Measurements from ENCODE around the gene NCK2. TPM values are rescaled to one million over a fixed set of nuclear protein-coding genes. Genes with fewer than 3 reads are reported as not detected.

Gene NCK2
- total and polyA plus RNA-seq, 2 of the 13 experiments (the other 11 are each of a cell fraction or from before 2014, with no cell fraction given), result 14.8 to 23.5 TPM

DNA sequence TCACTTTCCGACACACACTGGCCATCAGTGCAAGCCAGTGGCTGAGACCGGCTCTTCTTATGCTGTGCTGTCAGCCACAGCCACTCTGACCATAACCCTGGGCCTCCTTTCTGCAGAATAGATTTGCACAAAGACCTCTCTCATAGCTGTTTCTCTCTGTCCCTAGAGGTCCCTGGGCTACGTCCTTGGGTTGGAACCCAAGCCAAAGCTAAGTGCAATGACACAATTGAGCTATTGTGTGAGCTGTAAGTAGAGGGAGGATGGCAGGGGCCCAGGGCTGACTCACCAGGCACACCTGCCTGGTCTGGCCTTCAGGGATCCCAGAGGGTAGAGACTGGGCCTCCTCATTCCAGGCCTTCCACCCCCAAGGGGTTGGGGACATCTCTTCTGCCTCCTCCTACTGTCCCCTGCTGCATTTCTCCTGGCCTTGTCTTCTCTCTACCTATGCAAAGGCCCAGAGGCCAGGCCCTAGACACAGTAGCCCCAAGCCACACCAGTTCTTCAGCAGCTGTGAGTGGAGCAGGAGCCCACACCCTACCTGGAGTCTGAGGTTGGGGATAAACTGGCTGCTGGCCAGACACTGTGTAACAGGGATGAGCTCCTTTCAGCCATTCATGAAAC, 174.6 kb downstream of the NCK2 start (continued):
- TF ChIP-seq, protein P1, sequence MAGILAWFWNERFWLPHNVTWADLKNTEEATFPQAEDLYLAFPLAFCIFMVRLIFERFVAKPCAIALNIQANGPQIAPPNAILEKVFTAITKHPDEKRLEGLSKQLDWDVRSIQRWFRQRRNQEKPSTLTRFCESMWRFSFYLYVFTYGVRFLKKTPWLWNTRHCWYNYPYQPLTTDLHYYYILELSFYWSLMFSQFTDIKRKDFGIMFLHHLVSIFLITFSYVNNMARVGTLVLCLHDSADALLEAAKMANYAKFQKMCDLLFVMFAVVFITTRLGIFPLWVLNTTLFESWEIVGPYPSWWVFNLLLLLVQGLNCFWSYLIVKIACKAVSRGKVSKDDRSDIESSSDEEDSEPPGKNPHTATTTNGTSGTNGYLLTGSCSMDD (CRISPR knock-in tag; IDR thresholded peaks at IDR 0.05), result no peak
- TF ChIP-seq ZNF792 (CRISPR knock-in tag; IDR thresholded peaks at IDR 0.05) (peak; percentile 96), ZNF687 (CRISPR knock-in tag; IDR thresholded peaks at IDR 0.05) (peak; percentile 84), KAT2B (IDR thresholded peaks at IDR 0.05; ENCODE audit: borderline replicate concordance, low read depth, low read length) (no peak), ZNF276 (CRISPR knock-in tag; IDR thresholded peaks at IDR 0.05; ENCODE audit: low read depth) (peak; percentile 54; the same call in 1 of the 2 replicates), KLF16 (CRISPR knock-in tag; IDR thresholded peaks at IDR 0.05) (peak in 1 of 2 experiments; percentile 84; a peak in 2 of 4 replicates), ZNF503 (CRISPR knock-in tag; IDR thresholded peaks at IDR 0.05) (no peak; the same call in 1 of the 2 replicates), FOSL2 (CRISPR knock-in tag; IDR thresholded peaks at IDR 0.05) (peak; percentile 99), ARNTL (CRISPR knock-in tag; IDR thresholded peaks at IDR 0.05) (no peak; the same call in 1 of the 2 replicates), HMGA1 (CRISPR knock-in tag; conservative IDR thresholded peaks at IDR 0.05) (no peak), POLR2G (IDR thresholded peaks at IDR 0.05; ENCODE audit: low read depth, low read length) (peak; percentile 54; the same call in 1 of the 2 replicates), ZNF275 (CRISPR knock-in tag; IDR thresholded peaks at IDR 0.05; ENCODE audit: borderline replicate concordance) (no peak), KDM6A (CRISPR knock-in tag; IDR thresholded peaks at IDR 0.05; ENCODE audit: low read depth) (peak; percentile 73)
- TF ChIP-seq, protein P2, sequence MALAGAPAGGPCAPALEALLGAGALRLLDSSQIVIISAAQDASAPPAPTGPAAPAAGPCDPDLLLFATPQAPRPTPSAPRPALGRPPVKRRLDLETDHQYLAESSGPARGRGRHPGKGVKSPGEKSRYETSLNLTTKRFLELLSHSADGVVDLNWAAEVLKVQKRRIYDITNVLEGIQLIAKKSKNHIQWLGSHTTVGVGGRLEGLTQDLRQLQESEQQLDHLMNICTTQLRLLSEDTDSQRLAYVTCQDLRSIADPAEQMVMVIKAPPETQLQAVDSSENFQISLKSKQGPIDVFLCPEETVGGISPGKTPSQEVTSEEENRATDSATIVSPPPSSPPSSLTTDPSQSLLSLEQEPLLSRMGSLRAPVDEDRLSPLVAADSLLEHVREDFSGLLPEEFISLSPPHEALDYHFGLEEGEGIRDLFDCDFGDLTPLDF (CRISPR knock-in tag; IDR thresholded peaks at IDR 0.05), result no peak

Data from HepG2 (cell line).